AG20443 (cell line): ENCODE results near the gene RBMX.

Experiments
- DNase-seq: peaks from one replicate; pipeline ENCODE4 v3.0.0; 2012; ENCODE audit warnings: low spot score, mixed read lengths

RBMX gene

DNA sequence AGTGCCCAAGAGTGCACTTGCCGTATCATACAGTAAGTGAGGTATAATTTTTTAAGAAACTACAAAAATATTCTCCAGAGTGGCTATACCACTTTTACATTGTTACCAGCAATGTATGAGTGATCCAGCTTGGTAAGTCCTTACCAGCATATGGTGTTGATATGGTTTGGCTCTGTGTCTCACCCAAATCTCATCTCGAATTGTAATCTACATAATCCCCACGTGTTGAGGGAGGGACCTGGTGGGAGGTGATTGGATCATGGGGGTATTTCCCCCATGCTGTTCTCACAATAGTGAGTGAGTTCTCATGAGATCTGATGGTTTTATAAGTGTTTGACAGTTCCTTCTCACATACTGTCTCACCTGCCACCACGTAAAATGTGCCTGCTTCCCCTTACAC, 44.8 kb downstream of the RBMX start:
- DNase-seq: no peak

DNA sequence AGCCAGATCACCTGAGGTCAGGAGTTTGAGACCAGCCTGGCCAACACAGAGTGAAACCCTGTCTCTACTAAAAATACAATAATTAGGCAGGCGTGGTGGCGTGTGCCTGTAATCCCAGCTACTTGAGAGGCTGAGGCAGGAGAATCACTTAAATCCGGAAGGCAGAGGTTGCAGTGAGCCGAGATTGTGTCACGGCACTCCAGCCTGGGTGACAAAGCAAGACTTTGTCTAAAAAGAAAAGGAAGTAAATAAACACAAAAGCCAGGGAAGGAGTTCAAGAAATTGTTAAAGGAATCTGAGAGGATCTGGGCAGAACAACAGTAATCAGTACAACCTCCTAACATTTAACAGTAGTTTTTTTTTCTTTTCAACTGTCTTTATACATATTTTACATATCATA, 51.1 kb downstream of the RBMX start:
- no peak for DNase-seq

DNA sequence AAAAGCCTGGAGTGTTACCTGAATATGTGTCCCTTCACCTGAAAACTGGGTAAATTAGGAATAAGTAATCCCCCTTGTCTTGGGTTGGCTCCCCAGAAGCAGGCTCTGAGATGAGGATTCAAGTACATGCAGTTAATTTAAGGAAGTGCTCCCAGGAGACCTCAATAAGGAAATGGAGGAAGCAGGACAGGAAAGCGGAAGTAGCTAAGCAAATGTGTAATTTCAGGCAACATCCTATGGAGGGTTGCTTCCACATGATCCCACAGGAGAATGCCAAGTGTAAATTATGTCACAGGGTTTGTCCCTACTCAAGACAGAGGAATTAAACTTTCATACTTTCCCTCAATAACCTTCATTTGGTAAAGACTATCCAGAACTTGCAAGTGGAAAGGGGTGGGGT, 51.7 kb downstream of the RBMX start:
- DNase-seq: no peak

DNA sequence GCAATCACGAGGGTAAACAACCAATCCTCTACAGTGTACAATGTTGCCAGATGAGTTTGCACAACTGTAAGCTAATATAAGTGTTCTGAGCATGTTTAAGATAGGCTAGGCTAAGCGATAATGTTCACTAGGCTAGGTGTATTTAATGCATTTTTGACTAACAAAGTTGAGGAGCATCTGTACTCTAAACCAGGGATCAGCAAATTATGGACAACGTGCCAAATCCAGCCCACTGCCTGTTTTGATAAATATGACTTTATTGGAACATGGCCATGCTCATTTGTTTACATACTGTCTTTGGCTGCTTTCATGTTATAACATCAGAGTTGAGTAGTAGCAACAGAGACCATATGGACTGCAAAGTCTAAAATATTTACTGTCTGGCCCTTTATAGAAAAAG, 53.5 kb downstream of the RBMX start:
- no peak for DNase-seq

DNA sequence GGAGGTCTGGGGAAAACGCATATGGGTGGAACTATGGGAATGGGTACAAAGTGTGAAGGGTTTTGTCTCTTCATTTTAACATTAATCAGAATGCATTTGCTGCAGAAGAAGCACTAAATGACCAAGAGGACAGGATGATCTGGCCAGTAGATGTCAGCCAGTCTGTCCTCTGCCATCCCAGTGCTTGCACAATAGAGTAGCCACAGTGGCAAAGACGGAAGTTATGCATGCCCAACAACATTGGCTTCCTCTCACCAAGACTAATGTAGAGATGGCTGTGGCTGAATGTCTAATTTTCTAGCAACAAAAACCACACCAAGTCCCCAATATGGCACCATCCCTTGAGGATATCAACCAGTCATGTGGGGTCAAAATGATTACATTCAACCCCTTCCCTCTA, 54.8 kb downstream of the RBMX start:
- no peak for DNase-seq
